ENCODE measurements around the gene TRIM24. TPM values are rescaled to one million over a fixed set of nuclear protein-coding genes. Genes with fewer than 3 reads are reported as not detected.

TRIM24 gene
- total RNA-seq, 1 donor from 2014 or later = 60.3 TPM

GRCh38 chr7:138565451-138566114 lies 105.5 kb downstream of the TRIM24 start:
- H2AFZ ChIP-seq (ENCODE audit: low read depth, low read length) = no peak overlapping the region
- TF ChIP-seq CTCF (IDR thresholded peaks at IDR 0.05; ENCODE audit: insufficient read depth, low read depth, low read length) = no peak
- TF ChIP-seq EZH2 (IDR thresholded peaks at IDR 0.05; ENCODE audit: insufficient read depth, low read length) = no peak
- Mint-ChIP-seq H3K27ac (ENCODE audit: unreplicated experiment) (peak overlapping the region; percentile 66), H3K36me3 (ENCODE audit: low read depth, unreplicated experiment) (peaks cover 57% of the 10 kb centered on the region), H3K9me3 (ENCODE audit: unreplicated experiment) (peaks cover 14% of the 10 kb centered on the region), H3K4me1 (ENCODE audit: low read depth, unreplicated experiment) (peaks cover 7% of the 10 kb centered on the region), H3K27me3 (ENCODE audit: low read depth, unreplicated experiment) (no peaks in the 10 kb centered on the region), H3K4me3 (ENCODE audit: unreplicated experiment) (peak overlapping the region; percentile 34)
- H3K79me2 ChIP-seq (ENCODE audit: insufficient read depth, low read length) = no peaks in the 10 kb centered on the region
- FAIRE-seq (no peak), DNase-seq (ENCODE audit: low read depth) (peak; percentile 71)
- H3K9ac ChIP-seq (ENCODE audit: low read length) = no peak overlapping the region
- H3K4me1 ChIP-seq (ENCODE audit: insufficient read depth, low read length) = no peaks in the 10 kb centered on the region
- H3K27me3 ChIP-seq (ENCODE audit: insufficient read depth, low read length) = no peaks in the 10 kb centered on the region
- H3K4me2 ChIP-seq (ENCODE audit: low read length) = no peak overlapping the region
- peaks cover 24% of the 10 kb centered on the region for H3K9me3 ChIP-seq (ENCODE audit: insufficient read depth, low read depth, low read length)
- no peaks in the 10 kb centered on the region for H4K20me1 ChIP-seq (ENCODE audit: insufficient read depth, low read length)
- H3K27ac ChIP-seq (ENCODE audit: low read depth, low read length) = no peak overlapping the region
- peaks cover 20% of the 10 kb centered on the region for H3K36me3 ChIP-seq (ENCODE audit: insufficient read depth, low read length)
- no peak overlapping the region for H3K4me3 ChIP-seq (ENCODE audit: insufficient read depth, low read depth, low read length)

- Histone ChIP-seq H3K27me3 (ENCODE audit: insufficient read depth, low read length) (no peaks in the 10 kb centered on the region), H3K4me1 (ENCODE audit: insufficient read depth, low read length) (no peaks in the 10 kb centered on the region), H3K27ac (ENCODE audit: low read depth, low read length) (no peak overlapping the region), H3K4me3 (ENCODE audit: insufficient read depth, low read depth, low read length) (no peak overlapping the region), H3K36me3 (ENCODE audit: insufficient read depth, low read length) (peaks cover 20% of the 10 kb centered on the region), H3K4me2 (ENCODE audit: low read length) (no peak overlapping the region), H4K20me1 (ENCODE audit: insufficient read depth, low read length) (no peaks in the 10 kb centered on the region), H2AFZ (ENCODE audit: low read depth, low read length) (no peak overlapping the region), H3K9ac (ENCODE audit: low read length) (no peak overlapping the region), H3K79me2 (ENCODE audit: insufficient read depth, low read length) (no peaks in the 10 kb centered on the region), H3K9me3 (ENCODE audit: insufficient read depth, low read depth, low read length) (peaks cover 19% of the 10 kb centered on the region)
- TF ChIP-seq CTCF (IDR thresholded peaks at IDR 0.05; ENCODE audit: insufficient read depth, low read depth, low read length) (no peak), EZH2 (IDR thresholded peaks at IDR 0.05; ENCODE audit: insufficient read depth, low read length) (no peak)
- FAIRE-seq = no peak
- H3K27me3 Mint-ChIP-seq (ENCODE audit: low read depth, unreplicated experiment) = no peaks in the 10 kb centered on the region
- H3K36me3 Mint-ChIP-seq (ENCODE audit: low read depth, unreplicated experiment) = peaks cover 40% of the 10 kb centered on the region
- H3K4me1 Mint-ChIP-seq (ENCODE audit: low read depth, unreplicated experiment) = peaks cover 7% of the 10 kb centered on the region
- peaks cover 11% of the 10 kb centered on the region for H3K9me3 Mint-ChIP-seq (ENCODE audit: unreplicated experiment)
- no peak overlapping the region for H3K27ac Mint-ChIP-seq (ENCODE audit: unreplicated experiment)
- DNase-seq (ENCODE audit: low read depth) = no peak
- no peak overlapping the region for H3K4me3 Mint-ChIP-seq (ENCODE audit: unreplicated experiment)
These were observed 108.6 kb downstream of the TRIM24 start for GRCh38 chr7:138568655-138569054.

GRCh38 chr7:138569418-138569817 lies 109.4 kb downstream of the TRIM24 start:
- no peaks in the 10 kb centered on the region for H4K20me1 ChIP-seq (ENCODE audit: insufficient read depth, low read length)
- no peak overlapping the region for H3K4me2 ChIP-seq (ENCODE audit: low read length)
- Mint-ChIP-seq H3K9me3 (ENCODE audit: unreplicated experiment) (peaks cover 11% of the 10 kb centered on the region), H3K4me1 (ENCODE audit: low read depth, unreplicated experiment) (peaks cover 4% of the 10 kb centered on the region), H3K27ac (ENCODE audit: unreplicated experiment) (no peak overlapping the region), H3K4me3 (ENCODE audit: unreplicated experiment) (no peak overlapping the region), H3K36me3 (ENCODE audit: low read depth, unreplicated experiment) (peaks cover 34% of the 10 kb centered on the region), H3K27me3 (ENCODE audit: low read depth, unreplicated experiment) (no peaks in the 10 kb centered on the region)
- H3K9ac ChIP-seq (ENCODE audit: low read length) = no peak overlapping the region
- H3K36me3 ChIP-seq (ENCODE audit: insufficient read depth, low read length) = peaks cover 20% of the 10 kb centered on the region
- no peak overlapping the region for H2AFZ ChIP-seq (ENCODE audit: low read depth, low read length)
- TF ChIP-seq CTCF (IDR thresholded peaks at IDR 0.05; ENCODE audit: insufficient read depth, low read depth, low read length) = no peak
- no peak for TF ChIP-seq EZH2 (IDR thresholded peaks at IDR 0.05; ENCODE audit: insufficient read depth, low read length)
- no peak for DNase-seq (ENCODE audit: low read depth)
- no peaks in the 10 kb centered on the region for H3K79me2 ChIP-seq (ENCODE audit: insufficient read depth, low read length)
- peaks cover 15% of the 10 kb centered on the region for H3K9me3 ChIP-seq (ENCODE audit: insufficient read depth, low read depth, low read length)
- no peak overlapping the region for H3K27ac ChIP-seq (ENCODE audit: low read depth, low read length)
- no peak for FAIRE-seq
- H3K4me3 ChIP-seq (ENCODE audit: insufficient read depth, low read depth, low read length) = no peak overlapping the region
- H3K4me1 ChIP-seq (ENCODE audit: insufficient read depth, low read length) = no peaks in the 10 kb centered on the region
- no peaks in the 10 kb centered on the region for H3K27me3 ChIP-seq (ENCODE audit: insufficient read depth, low read length)

All from astrocyte (in vitro differentiated cells and primary cell).